SK-N-SH (cell line): ENCODE measurements around the gene LCA5L. TPM values are rescaled to one million over a fixed set of nuclear protein-coding genes. Genes with fewer than 3 reads are reported as not detected.

Experiments
- CTCF ChIA-PET: fragments of 300-600, 350-600 bp; formaldehyde crosslinking; extraction: SDS; loops from one replicate; lab custom pipeline; 2021; lab: Yijun Ruan, JAX
- POLR2A ChIA-PET: fragments of 350-600 bp; sonication (Branson Sonifier 250); formaldehyde crosslinking; extraction: SDS; loops from one replicate; lab custom pipeline; 2020; ENCODE audit warnings: antibody characterized with exemption, inconsistent platforms; lab: Yijun Ruan, JAX
- DNase-seq: peaks from one replicate; pipeline ENCODE4 v3.0.0; 2012
- H2AFZ ChIP-seq: fragments of 200-600 bp; sonication (generic); 2 replicates; pipeline ENCODE4 v1.8.1; 2016; ENCODE audit warnings: antibody characterized with exemption, mild to moderate bottlenecking, low read depth
- H3F3A ChIP-seq: fragments of 200-600 bp; sonication (generic); replicated peaks from 2 replicates; pipeline ENCODE3; 2016; ENCODE audit warnings: antibody characterized with exemption, mild to moderate bottlenecking; ENCODE audit not compliant: insufficient read depth
- H3K27ac ChIP-seq, 2 experiments: fragments of 200-500 bp in 1 of 2; fragments of 200-600 bp in 1 of 2; sonication (Bioruptor generic) in 1 of 2; sonication (generic), shearing (Covaris generic) in 1 of 2; 2 replicates each; pipeline versions ENCODE4 v1.5.1 to v1.6.1; 2014 to 2016; ENCODE audit warnings: low read depth in 2 of 2, inconsistent platforms in 1 of 2, low read length in 1 of 2, mild to moderate bottlenecking in 1 of 2, mixed read lengths in 1 of 2
- H3K27me3 ChIP-seq: fragments of 200-600 bp; sonication (generic), shearing (Covaris generic); 2 replicates; pipeline ENCODE4 v1.6.1; 2016; ENCODE audit warnings: mixed run types; ENCODE audit not compliant: insufficient read depth
- H3K36me3 ChIP-seq, 2 experiments: fragments of 200-500 bp in 1 of 2; fragments of 200-600 bp in 1 of 2; sonication (Bioruptor generic) in 1 of 2; sonication (generic) in 1 of 2; replicated peaks in 1 of 2; 2 replicates each; pipeline versions ENCODE3 to v1.5.1; 2014 to 2016; ENCODE audit warnings: low read length in 1 of 2, mild to moderate bottlenecking in 1 of 2; ENCODE audit not compliant: insufficient read depth in 2 of 2, control insufficient read depth in 1 of 2
- H3K4me1 ChIP-seq, 2 experiments: fragments of 200-500 bp in 1 of 2; fragments of 200-600 bp in 1 of 2; sonication (Bioruptor generic) in 1 of 2; sonication (generic), shearing (Covaris generic) in 1 of 2; 2 replicates each; pipeline versions ENCODE4 v1.5.1 to v1.6.1; 2014 to 2016; ENCODE audit warnings: low read depth in 1 of 2, low read length in 1 of 2, mixed run types in 1 of 2; ENCODE audit not compliant: insufficient read depth in 2 of 2, control insufficient read depth in 1 of 2
- H3K4me2 ChIP-seq: fragments of 200-600 bp; sonication (generic), shearing (Covaris generic); 2 replicates; pipeline ENCODE4 v1.6.1; 2017; ENCODE audit warnings: mixed run types
- H3K4me3 ChIP-seq, 2 experiments: fragments of 200-500 bp in 1 of 2; fragments of 200-600 bp in 1 of 2; sonication (Bioruptor generic) in 1 of 2; sonication (generic), shearing (Covaris generic) in 1 of 2; 2 replicates each; pipeline versions ENCODE4 v1.5.1 to v1.8.1; 2014 to 2016; ENCODE audit warnings: low read depth in 2 of 2, inconsistent platforms in 1 of 2, low read length in 1 of 2, mild to moderate bottlenecking in 1 of 2, mixed read lengths in 1 of 2, moderate library complexity in 1 of 2
- H3K79me2 ChIP-seq: fragments of 200-600 bp; sonication (generic); 2 replicates; pipeline ENCODE4 v1.8.1; 2017; ENCODE audit warnings: mild to moderate bottlenecking; ENCODE audit not compliant: insufficient read depth
- H3K9ac ChIP-seq: fragments of 200-600 bp; sonication (generic); 2 replicates; pipeline ENCODE4 v1.6.1; 2017; ENCODE audit warnings: mixed run types
- H3K9me2 ChIP-seq: fragments of 200-600 bp; sonication (generic); 2 replicates; pipeline ENCODE4 v1.6.1; 2017; ENCODE audit warnings: mixed run types
- H3K9me3 ChIP-seq: fragments of 200-600 bp; sonication (generic); 2 replicates; pipeline ENCODE4 v1.6.1; 2017; ENCODE audit warnings: mixed run types, mild to moderate bottlenecking, moderate library complexity
- H4K20me1 ChIP-seq: fragments of 200-600 bp; sonication (generic); 2 replicates; pipeline ENCODE4 v1.6.1; 2017; ENCODE audit warnings: mild to moderate bottlenecking, mixed run types; ENCODE audit not compliant: insufficient read depth
- CHD2 ChIP-seq: fragments of 150-350 bp; IDR thresholded peaks from 2 replicates; pipeline ENCODE4 v1.6.1; 2018; ENCODE audit warnings: low read length; ENCODE audit not compliant: partially characterized antibody
- NRF1 ChIP-seq: IDR thresholded peaks from 2 replicates; pipeline ENCODE4 v1.6.1; 2012; ENCODE audit warnings: low read depth, mild to moderate bottlenecking, low read length
- POLR2AphosphoS5 ChIP-seq: IDR thresholded peaks from 2 replicates; pipeline ENCODE4 v1.6.1; 2012; ENCODE audit warnings: low read depth, low read length
- RAD21 ChIP-seq: IDR thresholded peaks from 2 replicates; pipeline ENCODE4 v1.6.1; 2012; ENCODE audit warnings: mild to moderate bottlenecking, low read length
- RXRA ChIP-seq: IDR thresholded peaks from 2 replicates; pipeline ENCODE4 v1.4.0; 2012; ENCODE audit warnings: low read depth, mild to moderate bottlenecking, borderline replicate concordance
- TCF12 ChIP-seq: IDR thresholded peaks from 2 replicates; pipeline ENCODE4 v1.4.0; 2012
- TEAD4 ChIP-seq: IDR thresholded peaks from 2 replicates; pipeline ENCODE4 v1.4.0; 2012; ENCODE audit warnings: mild to moderate bottlenecking, borderline replicate concordance; ENCODE audit not compliant: insufficient read depth
- YY1 ChIP-seq: IDR thresholded peaks from 2 replicates; pipeline ENCODE4 v1.4.0; 2012; ENCODE audit warnings: low read depth, mild to moderate bottlenecking
- WGBS: methylation state at CpG from one replicate; pipeline ENCODE4 v1.1.6; 2017; ENCODE audit warnings: low lambda C conversion rate; 5-methylcytosine and 5-hydroxymethylcytosine counted together
- polyA plus RNA-seq, 3 experiments: library from polyadenylated mRNA; depleted of rRNA; stranded (reverse); fragments of >200 nt; gene quantifications; 2 replicates each; pipeline ENCODE4 v1.2.3, GENCODE V29; 2012
- TF ChIP-seq, protein P1 (sequence below): IDR thresholded peaks from 2 replicates; pipeline ENCODE4 v1.4.0; 2012; ENCODE audit warnings: low read depth, borderline replicate concordance
- TF ChIP-seq, protein P2 (sequence below): IDR thresholded peaks from 2 replicates; pipeline ENCODE4 v1.4.0; 2012; ENCODE audit warnings: low read depth, borderline replicate concordance
- TF ChIP-seq, protein P3 (sequence below): IDR thresholded peaks from 2 replicates; pipeline ENCODE4 v1.6.1; 2012; ENCODE audit warnings: mild to moderate bottlenecking, low read depth, low read length, moderate library complexity
- TF ChIP-seq, protein P4 (sequence below): IDR thresholded peaks from 2 replicates; pipeline ENCODE4 v1.4.0; 2012; ENCODE audit warnings: low read depth

LCA5L gene
- polyA plus RNA-seq, 1 of the 3 experiments (the other 2 are of a cell fraction), result 0.74 TPM

DNA sequence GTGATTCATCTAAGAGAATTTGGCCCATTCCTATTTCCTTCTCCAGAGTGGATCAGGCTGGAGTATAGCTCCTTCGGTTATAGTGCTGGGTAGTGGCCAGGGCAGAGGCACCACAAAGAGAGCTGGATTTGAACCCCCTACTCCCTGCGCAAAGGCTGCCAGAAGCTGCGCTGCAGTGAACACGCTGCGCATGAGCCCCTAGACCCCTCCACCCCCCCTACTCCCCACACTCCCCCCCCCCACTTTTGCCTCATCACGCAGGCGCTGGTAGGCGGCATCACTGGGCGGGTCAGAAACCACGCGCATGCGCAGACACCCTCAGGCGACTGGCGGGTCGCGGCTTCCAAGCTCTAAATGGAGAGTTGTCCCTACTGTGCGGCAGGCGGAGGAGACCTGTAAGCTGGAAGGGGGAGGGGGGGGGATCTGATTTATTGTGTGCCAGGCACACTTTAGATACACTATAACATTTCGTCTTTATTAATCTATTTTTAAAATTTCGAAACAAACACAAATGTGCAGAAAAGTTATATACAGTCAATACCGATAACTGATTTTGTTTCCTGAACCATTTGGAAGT, 58.0 kb downstream of the LCA5L start:
- Histone ChIP-seq H3F3A (peaks cover 14% of the 10 kb centered on the region), H3K4me3 (peak overlapping the region; percentile 44 to 76), H3K36me3 (peaks cover 13 to 18% of the 10 kb centered on the region in 2 experiments), H3K4me2 (peak overlapping the region; percentile 96), H3K27me3 (no peaks in the 10 kb centered on the region), H3K9ac (peak overlapping the region; percentile 69), H4K20me1 (peaks cover 4% of the 10 kb centered on the region; the same call in 1 of the 2 replicates), H3K9me2 (no peaks in the 10 kb centered on the region), H2AFZ (peak overlapping the region; percentile 84), H3K79me2 (peaks cover 69% of the 10 kb centered on the region), H3K27ac (peak overlapping the region; percentile 67 to 77), H3K9me3 (no peaks in the 10 kb centered on the region), H3K4me1 (peaks cover 4 to 17% of the 10 kb centered on the region in 2 experiments; a peak in 3 of 4 replicates)
- 1% methylated on average over 17 of the region's 21 CpGs for WGBS
- TF ChIP-seq RXRA, result no peak
- TF ChIP-seq RAD21, result no peak
- TF ChIP-seq TEAD4, result no peak
- TF ChIP-seq POLR2AphosphoS5, result peak; percentile 59; the same call in 1 of the 2 replicates
- peak; percentile 86 for TF ChIP-seq NRF1
- TF ChIP-seq, protein P1, sequence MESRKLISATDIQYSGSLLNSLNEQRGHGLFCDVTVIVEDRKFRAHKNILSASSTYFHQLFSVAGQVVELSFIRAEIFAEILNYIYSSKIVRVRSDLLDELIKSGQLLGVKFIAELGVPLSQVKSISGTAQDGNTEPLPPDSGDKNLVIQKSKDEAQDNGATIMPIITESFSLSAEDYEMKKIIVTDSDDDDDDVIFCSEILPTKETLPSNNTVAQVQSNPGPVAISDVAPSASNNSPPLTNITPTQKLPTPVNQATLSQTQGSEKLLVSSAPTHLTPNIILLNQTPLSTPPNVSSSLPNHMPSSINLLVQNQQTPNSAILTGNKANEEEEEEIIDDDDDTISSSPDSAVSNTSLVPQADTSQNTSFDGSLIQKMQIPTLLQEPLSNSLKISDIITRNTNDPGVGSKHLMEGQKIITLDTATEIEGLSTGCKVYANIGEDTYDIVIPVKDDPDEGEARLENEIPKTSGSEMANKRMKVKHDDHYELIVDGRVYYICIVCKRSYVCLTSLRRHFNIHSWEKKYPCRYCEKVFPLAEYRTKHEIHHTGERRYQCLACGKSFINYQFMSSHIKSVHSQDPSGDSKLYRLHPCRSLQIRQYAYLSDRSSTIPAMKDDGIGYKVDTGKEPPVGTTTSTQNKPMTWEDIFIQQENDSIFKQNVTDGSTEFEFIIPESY, result no peak
- TF ChIP-seq, protein P2, sequence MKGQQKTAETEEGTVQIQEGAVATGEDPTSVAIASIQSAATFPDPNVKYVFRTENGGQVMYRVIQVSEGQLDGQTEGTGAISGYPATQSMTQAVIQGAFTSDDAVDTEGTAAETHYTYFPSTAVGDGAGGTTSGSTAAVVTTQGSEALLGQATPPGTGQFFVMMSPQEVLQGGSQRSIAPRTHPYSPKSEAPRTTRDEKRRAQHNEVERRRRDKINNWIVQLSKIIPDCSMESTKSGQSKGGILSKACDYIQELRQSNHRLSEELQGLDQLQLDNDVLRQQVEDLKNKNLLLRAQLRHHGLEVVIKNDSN, result no peak
- POLR2A ChIA-PET, result interaction anchor here (0.6 to 3.0 kb wide), 5 partner anchors 12 to 340 kb away, joined by 3 to 19 read pairs (median 3); partner anchors contain the start of genes HMGN1 and PSMG1
- DNase-seq, result peak; percentile 99
- CTCF ChIA-PET, result interaction anchor here (0.6 to 1.9 kb wide), 15 partner anchors 10 to 205 kb away, joined by 3 to 14 read pairs (median 4); partner anchors contain the start of genes BRWD1, LCA5L and PSMG1

DNA sequence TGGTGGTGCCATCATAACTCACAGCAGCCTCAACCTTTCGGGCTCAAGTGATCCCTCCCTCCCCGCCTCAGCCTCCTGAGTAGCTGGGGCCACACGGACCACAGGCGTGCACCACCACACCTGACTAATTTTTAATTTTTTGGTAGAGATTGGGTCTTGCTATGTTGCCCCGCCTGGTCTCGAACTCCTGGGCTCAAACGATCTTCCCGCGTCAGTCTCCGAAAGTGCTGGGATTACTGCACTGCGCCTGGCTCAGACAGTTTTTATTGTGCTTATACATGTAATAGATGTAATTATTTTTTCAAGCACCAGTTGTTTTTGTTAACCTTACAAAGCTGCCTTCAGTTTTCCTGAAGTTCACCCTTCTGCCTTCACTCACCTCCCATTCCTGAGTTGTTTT, 58.7 kb downstream of the LCA5L start:
- H3K9me3 ChIP-seq, result no peaks in the 10 kb centered on the region
- WGBS, result 98% methylated on average over 11 of the region's 11 CpGs
- H3K4me3 ChIP-seq, result 0 out of 4 replicates have a peak overlapping the region, but pooled peaks of 1 of the 2 experiments have one; percentile 18
- CTCF ChIA-PET, result interaction anchor here (1.1 to 2.0 kb wide), 10 partner anchors 12 to 204 kb away, joined by 3 to 14 read pairs (median 6); partner anchors contain the start of genes BRWD1 and PSMG1
- H3K79me2 ChIP-seq, result peaks cover 76% of the 10 kb centered on the region
- peaks cover 7 to 18% of the 10 kb centered on the region in 2 experiments for H3K36me3 ChIP-seq
- H3F3A ChIP-seq, result peaks cover 14% of the 10 kb centered on the region
- TF ChIP-seq, protein P3, sequence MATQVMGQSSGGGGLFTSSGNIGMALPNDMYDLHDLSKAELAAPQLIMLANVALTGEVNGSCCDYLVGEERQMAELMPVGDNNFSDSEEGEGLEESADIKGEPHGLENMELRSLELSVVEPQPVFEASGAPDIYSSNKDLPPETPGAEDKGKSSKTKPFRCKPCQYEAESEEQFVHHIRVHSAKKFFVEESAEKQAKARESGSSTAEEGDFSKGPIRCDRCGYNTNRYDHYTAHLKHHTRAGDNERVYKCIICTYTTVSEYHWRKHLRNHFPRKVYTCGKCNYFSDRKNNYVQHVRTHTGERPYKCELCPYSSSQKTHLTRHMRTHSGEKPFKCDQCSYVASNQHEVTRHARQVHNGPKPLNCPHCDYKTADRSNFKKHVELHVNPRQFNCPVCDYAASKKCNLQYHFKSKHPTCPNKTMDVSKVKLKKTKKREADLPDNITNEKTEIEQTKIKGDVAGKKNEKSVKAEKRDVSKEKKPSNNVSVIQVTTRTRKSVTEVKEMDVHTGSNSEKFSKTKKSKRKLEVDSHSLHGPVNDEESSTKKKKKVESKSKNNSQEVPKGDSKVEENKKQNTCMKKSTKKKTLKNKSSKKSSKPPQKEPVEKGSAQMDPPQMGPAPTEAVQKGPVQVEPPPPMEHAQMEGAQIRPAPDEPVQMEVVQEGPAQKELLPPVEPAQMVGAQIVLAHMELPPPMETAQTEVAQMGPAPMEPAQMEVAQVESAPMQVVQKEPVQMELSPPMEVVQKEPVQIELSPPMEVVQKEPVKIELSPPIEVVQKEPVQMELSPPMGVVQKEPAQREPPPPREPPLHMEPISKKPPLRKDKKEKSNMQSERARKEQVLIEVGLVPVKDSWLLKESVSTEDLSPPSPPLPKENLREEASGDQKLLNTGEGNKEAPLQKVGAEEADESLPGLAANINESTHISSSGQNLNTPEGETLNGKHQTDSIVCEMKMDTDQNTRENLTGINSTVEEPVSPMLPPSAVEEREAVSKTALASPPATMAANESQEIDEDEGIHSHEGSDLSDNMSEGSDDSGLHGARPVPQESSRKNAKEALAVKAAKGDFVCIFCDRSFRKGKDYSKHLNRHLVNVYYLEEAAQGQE, result no peak
- no peak for TF ChIP-seq CHD2
- TF ChIP-seq YY1, result no peak
- TF ChIP-seq TCF12, result no peak
- TF ChIP-seq NRF1, result no peak
- TF ChIP-seq, protein P4, sequence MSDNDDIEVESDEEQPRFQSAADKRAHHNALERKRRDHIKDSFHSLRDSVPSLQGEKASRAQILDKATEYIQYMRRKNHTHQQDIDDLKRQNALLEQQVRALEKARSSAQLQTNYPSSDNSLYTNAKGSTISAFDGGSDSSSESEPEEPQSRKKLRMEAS, result no peak
- TF ChIP-seq, all 33 proteins: peak for 0
- Histone ChIP-seq H3K27me3 (no peaks in the 10 kb centered on the region), H2AFZ (peak overlapping the region; percentile 69), H3K9me2 (no peaks in the 10 kb centered on the region), H4K20me1 (peaks cover 4% of the 10 kb centered on the region; the same call in 1 of the 2 replicates), H3K4me1 (peaks cover 4 to 17% of the 10 kb centered on the region in 2 experiments; a peak in 3 of 4 replicates), H3K9ac (no peak overlapping the region; the same call in 1 of the 2 replicates), H3K4me2 (peak overlapping the region; percentile 66), H3K27ac (peak overlapping the region; percentile 59 to 77)
- DNase-seq, result no peak
- POLR2A ChIA-PET, result interaction anchor here (3.0 kb wide), 1 partner anchor 38 kb away, joined by 19 read pairs; the partner anchor contains the start of gene HMGN1
